Fibroblast of lung (primary cell): ENCODE results near the gene MOGAT3. TPM values are rescaled to one million over a fixed set of nuclear protein-coding genes. Genes with fewer than 3 reads are reported as not detected.

Source experiments
- DNase-seq, 2 donors: peaks; one replicate each; pipeline versions ENCODE4 v3.0.0 to v3.0.0-alpha.2; 2010; ENCODE audit warnings: low read depth in 2 of 2
- H2AFZ ChIP-seq: 2 replicates; pipeline ENCODE4 v1.5.1; 2012; ENCODE audit warnings: low read length, control low read depth, inconsistent platforms
- H3K27ac ChIP-seq: 2 replicates; pipeline ENCODE4 v1.5.1; 2011; ENCODE audit warnings: low read length, control low read depth; ENCODE audit not compliant: insufficient read depth
- H3K27me3 ChIP-seq: 2 replicates; pipeline ENCODE4 v1.5.1; 2011; ENCODE audit warnings: mild to moderate bottlenecking, low read length; ENCODE audit not compliant: control insufficient read depth, insufficient read depth
- H3K36me3 ChIP-seq: 2 replicates; pipeline ENCODE4 v1.5.1; 2011; ENCODE audit warnings: low read length; ENCODE audit not compliant: control insufficient read depth, insufficient read depth
- H3K4me1 ChIP-seq: 2 replicates; pipeline ENCODE4 v1.5.1; 2011; ENCODE audit warnings: low read length; ENCODE audit not compliant: control insufficient read depth, insufficient read depth; ENCODE audit errors: extremely low read depth
- H3K4me2 ChIP-seq: 2 replicates; pipeline ENCODE4 v1.5.1; 2011; ENCODE audit warnings: low read length, control low read depth; ENCODE audit not compliant: insufficient read depth; ENCODE audit errors: extremely low read depth
- H3K4me3 ChIP-seq, 4 experiments: fragments of 200-600 bp in 1 of 4; sonication (generic) in 1 of 4; replicated peaks in 1 of 4; 2 replicates each; pipeline ENCODE4 v1.5.1; 2011 to 2016; ENCODE audit warnings: low read length in 4 of 4, low read depth in 3 of 4, mild to moderate bottlenecking in 3 of 4, control low read depth in 2 of 4, inconsistent platforms in 1 of 4, mixed read lengths in 1 of 4; ENCODE audit not compliant: insufficient read depth in 1 of 4; ENCODE audit errors: control extremely low read depth in 1 of 4
- H3K79me2 ChIP-seq: 2 replicates; pipeline ENCODE4 v1.5.1; 2012; ENCODE audit warnings: mild to moderate bottlenecking, low read length, inconsistent platforms; ENCODE audit not compliant: control insufficient read depth, insufficient read depth
- H3K9ac ChIP-seq: 2 replicates; pipeline ENCODE4 v1.5.1; 2011; ENCODE audit warnings: mild to moderate bottlenecking, low read length, control low read depth; ENCODE audit not compliant: insufficient read depth
- H3K9me3 ChIP-seq: 2 replicates; pipeline ENCODE4 v1.5.1; 2012; ENCODE audit warnings: low read depth, low read length; ENCODE audit not compliant: control insufficient read depth, insufficient read depth
- H4K20me1 ChIP-seq: 2 replicates; pipeline ENCODE4 v1.5.1; 2011; ENCODE audit warnings: low read length; ENCODE audit not compliant: control insufficient read depth, insufficient read depth; ENCODE audit errors: extremely low read depth
- EZH2 ChIP-seq: IDR thresholded peaks from 2 replicates; pipeline ENCODE4 v1.5.1; 2012; ENCODE audit warnings: low read length, control low read depth, mild to moderate bottlenecking; ENCODE audit errors: missing control alignments
- polyA plus RNA-seq, 2 donors: library from polyadenylated mRNA; depleted of rRNA in 1 of 2; stranded (reverse) in 1 of 2; unstranded in 1 of 2; fragments of >200 nt; gene quantifications; 2 replicates each; pipeline ENCODE4 v1.2.1, GENCODE V29; 2011 to 2012; ENCODE audit warnings: missing spikeins in 1 of 2
- total RNA-seq: library from RNA; depleted of rRNA; stranded (reverse); fragments of >200 nt; gene quantifications from 2 replicates; pipeline ENCODE4 v1.2.1, GENCODE V29; 2014
- TF ChIP-seq, protein P1 (sequence below), 2 donors: IDR thresholded peaks in 1 of 2; conservative IDR thresholded peaks in 1 of 2; 1 replicate in 1 of 2; 2 replicates in 1 of 2; pipeline ENCODE4 v1.5.1; 2011 to 2012; ENCODE audit warnings: low read length in 2 of 2, control low read depth in 1 of 2, inconsistent platforms in 1 of 2, low read depth in 1 of 2, mild to moderate bottlenecking in 1 of 2

The MOGAT3 gene
- total and polyA plus RNA-seq, 2 donors (not counting 1 experiment from before 2014, with no cell fraction given), result not detected

DNA sequence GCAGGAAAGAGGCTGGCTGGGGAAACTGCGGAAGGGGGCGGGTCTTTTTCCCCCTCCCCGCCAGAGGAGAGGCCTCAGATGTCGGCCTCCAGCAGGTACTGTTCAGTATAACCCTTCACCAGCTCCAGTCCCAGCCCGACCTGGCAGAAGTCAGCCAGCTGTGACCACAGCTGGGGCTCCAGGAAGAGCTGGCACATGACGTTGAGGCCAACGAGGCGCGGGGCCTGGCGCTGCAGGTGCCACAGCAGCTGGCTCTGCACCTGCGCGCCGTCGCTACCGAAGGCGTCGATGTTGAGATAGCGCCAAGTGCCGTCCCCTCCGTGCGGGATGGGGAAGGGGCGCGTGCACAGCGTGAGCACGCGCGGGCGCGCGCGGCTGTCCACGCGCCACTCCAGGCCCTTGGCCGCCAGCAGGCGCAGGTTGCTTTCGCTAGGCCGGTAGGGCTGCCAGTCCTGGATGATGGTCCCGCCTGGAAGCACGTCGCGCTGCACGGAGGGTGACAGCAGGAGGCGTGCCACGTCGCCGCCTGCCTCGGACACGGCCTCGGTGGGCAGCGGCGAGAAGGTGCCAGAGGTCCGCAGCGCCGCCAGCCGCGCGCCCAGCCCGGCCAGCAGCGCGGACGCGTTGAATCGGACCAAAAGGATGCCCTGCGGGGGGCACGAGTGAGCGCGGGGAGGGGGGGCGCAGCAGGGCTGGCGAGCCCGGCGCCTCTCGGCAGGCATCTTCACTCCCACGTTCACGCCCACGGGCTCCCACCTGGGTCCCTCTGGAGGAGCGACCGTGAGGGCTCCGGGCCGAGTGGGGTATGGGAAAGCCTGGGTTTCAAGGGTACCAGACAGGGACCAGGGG is 28.6 kb downstream of the MOGAT3 start:
- no peak for DNase-seq
- Histone ChIP-seq H3K4me2 (peak overlapping the region; percentile 77), H3K27ac (no peak overlapping the region), H3K79me2 (no peaks in the 10 kb centered on the region), H2AFZ (no peak overlapping the region), H3K36me3 (no peaks in the 10 kb centered on the region), H4K20me1 (peaks cover 2% of the 10 kb centered on the region), H3K27me3 (peaks cover 69% of the 10 kb centered on the region), H3K4me3 (no peak overlapping the region), H3K4me1 (peaks cover 17% of the 10 kb centered on the region), H3K9ac (peak overlapping the region; percentile 6), H3K9me3 (no peaks in the 10 kb centered on the region)
- TF ChIP-seq EZH2, result peak; percentile 98
- TF ChIP-seq, protein P1, sequence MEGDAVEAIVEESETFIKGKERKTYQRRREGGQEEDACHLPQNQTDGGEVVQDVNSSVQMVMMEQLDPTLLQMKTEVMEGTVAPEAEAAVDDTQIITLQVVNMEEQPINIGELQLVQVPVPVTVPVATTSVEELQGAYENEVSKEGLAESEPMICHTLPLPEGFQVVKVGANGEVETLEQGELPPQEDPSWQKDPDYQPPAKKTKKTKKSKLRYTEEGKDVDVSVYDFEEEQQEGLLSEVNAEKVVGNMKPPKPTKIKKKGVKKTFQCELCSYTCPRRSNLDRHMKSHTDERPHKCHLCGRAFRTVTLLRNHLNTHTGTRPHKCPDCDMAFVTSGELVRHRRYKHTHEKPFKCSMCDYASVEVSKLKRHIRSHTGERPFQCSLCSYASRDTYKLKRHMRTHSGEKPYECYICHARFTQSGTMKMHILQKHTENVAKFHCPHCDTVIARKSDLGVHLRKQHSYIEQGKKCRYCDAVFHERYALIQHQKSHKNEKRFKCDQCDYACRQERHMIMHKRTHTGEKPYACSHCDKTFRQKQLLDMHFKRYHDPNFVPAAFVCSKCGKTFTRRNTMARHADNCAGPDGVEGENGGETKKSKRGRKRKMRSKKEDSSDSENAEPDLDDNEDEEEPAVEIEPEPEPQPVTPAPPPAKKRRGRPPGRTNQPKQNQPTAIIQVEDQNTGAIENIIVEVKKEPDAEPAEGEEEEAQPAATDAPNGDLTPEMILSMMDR (conservative IDR thresholded peaks at IDR 0.05 in 1 of 2, IDR thresholded peaks at IDR 0.05 in 1 of 2; ENCODE audit: low read depth in 1 of 2, low read length in 2 of 2), result no peak

DNA sequence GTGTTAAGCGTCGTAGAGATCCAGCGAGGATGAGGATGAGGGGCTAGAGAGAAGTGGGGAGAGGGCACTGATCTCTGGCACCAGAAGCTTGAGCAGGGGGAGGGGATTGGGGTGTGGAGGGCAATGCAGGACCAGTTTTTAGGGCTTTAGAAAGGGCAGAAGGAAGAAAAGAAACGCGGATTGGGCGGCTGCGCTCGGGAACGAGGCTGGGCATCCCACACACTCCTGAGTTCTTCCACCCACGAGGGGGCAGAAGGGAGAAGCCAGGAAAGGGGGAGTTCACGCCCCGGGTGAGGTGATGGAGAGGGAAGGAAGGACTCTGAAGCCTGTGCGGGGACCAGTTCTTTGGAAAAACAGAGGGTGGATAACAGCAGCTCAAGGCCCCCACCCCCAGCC is 29.4 kb downstream of the MOGAT3 start:
- no peaks in the 10 kb centered on the region for H3K79me2 ChIP-seq
- H3K27ac ChIP-seq, result no peak overlapping the region
- no peak overlapping the region for H2AFZ ChIP-seq
- peaks cover 2% of the 10 kb centered on the region for H4K20me1 ChIP-seq
- TF ChIP-seq, protein P1 (conservative IDR thresholded peaks at IDR 0.05 in 1 of 2, IDR thresholded peaks at IDR 0.05 in 1 of 2; ENCODE audit: low read depth in 1 of 2, low read length in 2 of 2), result peak in 1 of 2 donors; percentile 32
- TF ChIP-seq EZH2, result no peak
- DNase-seq, result no peak
- H3K9ac ChIP-seq, result no peak overlapping the region
- peaks cover 67% of the 10 kb centered on the region for H3K27me3 ChIP-seq
- H3K9me3 ChIP-seq, result no peaks in the 10 kb centered on the region
- H3K4me2 ChIP-seq, result no peak overlapping the region
- H3K4me3 ChIP-seq, result no peak overlapping the region
- peaks cover 19% of the 10 kb centered on the region for H3K4me1 ChIP-seq
- no peaks in the 10 kb centered on the region for H3K36me3 ChIP-seq

DNA sequence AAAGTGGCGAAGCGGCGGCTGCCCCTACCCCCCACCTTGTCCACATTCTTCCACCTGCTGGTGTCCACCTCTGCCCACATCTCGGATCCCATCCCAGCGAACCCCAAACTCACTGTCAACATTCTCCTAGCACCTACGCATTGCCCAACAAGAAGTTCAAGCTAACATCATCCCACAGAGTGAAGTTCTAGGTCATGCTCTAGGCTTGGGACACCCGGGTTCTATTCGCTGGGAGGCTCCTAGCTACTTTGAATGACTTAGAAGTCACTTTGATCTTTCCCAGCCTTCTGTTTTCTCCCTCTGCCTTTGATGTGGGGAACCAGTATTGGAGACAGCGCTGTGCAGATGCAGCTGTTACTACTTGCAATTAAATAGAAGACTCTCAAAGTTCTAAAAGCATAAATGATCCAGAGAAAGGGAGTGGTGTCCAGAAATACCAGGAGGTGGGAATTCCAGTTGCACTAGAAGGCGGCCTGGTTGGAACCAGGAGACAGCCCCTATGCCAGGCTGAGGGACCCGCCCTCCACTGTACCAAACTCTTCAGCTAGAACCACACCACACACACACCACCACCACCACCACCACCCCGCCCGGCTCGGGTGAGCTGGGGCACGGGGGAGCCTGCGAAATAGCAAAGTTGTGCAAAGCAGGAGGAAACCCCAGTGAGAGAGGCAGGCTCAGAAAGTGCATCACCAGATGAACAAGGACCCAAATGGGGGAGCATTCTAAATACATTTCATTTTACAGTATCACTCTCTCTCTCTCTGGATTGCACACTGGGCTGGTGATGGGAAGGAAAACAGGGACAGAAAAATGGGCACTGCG is 30.0 kb downstream of the MOGAT3 start:
- H3K4me3 ChIP-seq, result no peak overlapping the region
- H3K9ac ChIP-seq, result no peak overlapping the region
- H3K36me3 ChIP-seq, result no peaks in the 10 kb centered on the region
- H4K20me1 ChIP-seq, result peaks cover 2% of the 10 kb centered on the region
- H3K27ac ChIP-seq, result no peak overlapping the region
- no peak overlapping the region for H3K4me2 ChIP-seq
- H3K9me3 ChIP-seq, result no peaks in the 10 kb centered on the region
- no peak overlapping the region for H2AFZ ChIP-seq
- H3K4me1 ChIP-seq, result peaks cover 23% of the 10 kb centered on the region
- H3K79me2 ChIP-seq, result no peaks in the 10 kb centered on the region
- TF ChIP-seq, protein P1 (conservative IDR thresholded peaks at IDR 0.05 in 1 of 2, IDR thresholded peaks at IDR 0.05 in 1 of 2; ENCODE audit: low read depth in 1 of 2, low read length in 2 of 2), result no peak
- peak; percentile 82 for TF ChIP-seq EZH2
- no peak for DNase-seq
- peaks cover 66% of the 10 kb centered on the region for H3K27me3 ChIP-seq
